ES-I3 (cell line): ENCODE measurements around the gene ACRBP.

ENCODE experiments used
- H3K36me3 ChIP-seq: 2 replicates; pipeline ENCODE4 v1.6.1; 2013; ENCODE audit warnings: mild to moderate bottlenecking, low read length, control low read depth, moderate library complexity; ENCODE audit not compliant: insufficient read depth
- H3K4me1 ChIP-seq: 2 replicates; pipeline ENCODE4 v1.6.1; 2013; ENCODE audit warnings: mild to moderate bottlenecking, control low read depth, low read length; ENCODE audit not compliant: insufficient read depth
- H3K9ac ChIP-seq: 2 replicates; pipeline ENCODE4 v1.6.1; 2013; ENCODE audit warnings: low read depth, mild to moderate bottlenecking, low read length, moderate library complexity
- H3K9me3 ChIP-seq: 2 replicates; pipeline ENCODE4 v1.6.1; 2013; ENCODE audit warnings: mild to moderate bottlenecking, low read length, moderate library complexity; ENCODE audit not compliant: control insufficient read depth, insufficient read depth

ACRBP gene

GRCh38 chr12:6647083-6647604, at the start of gene ACRBP:
Gene ACRBP (minus strand): TSS chr12:6647432. CDS start chr12:6647366, 66 bp downstream.
- Histone ChIP-seq H3K9ac (peak within 1 kb of the TSS; percentile 65), H3K4me1 (no peaks in the 10 kb centered on the region), H3K9me3 (no peaks in the 10 kb centered on the region), H3K36me3 (no peaks in the 10 kb centered on the region; the same call in 1 of the 2 replicates)

GRCh38 chr12:6695313-6696045, 48.2 kb upstream of the ACRBP start:
- no peaks in the 10 kb centered on the region for H3K4me1 ChIP-seq
- no peak overlapping the region for H3K9ac ChIP-seq
- H3K36me3 ChIP-seq = no peaks in the 10 kb centered on the region
- H3K9me3 ChIP-seq = no peaks in the 10 kb centered on the region

- Histone ChIP-seq H3K4me1 (0 out of 2 replicates have a peak, but pooled peaks cover 3% of the 10 kb centered on the region), H3K9ac (no peak overlapping the region)
Measured at GRCh38 chr12:6694701-6695100, 47.5 kb upstream of the ACRBP start.

GRCh38 chr12:6693832-6694355, 46.7 kb upstream of the ACRBP start:
- H3K9ac ChIP-seq = no peak overlapping the region
- no peaks in the 10 kb centered on the region for H3K9me3 ChIP-seq
- 0 out of 2 replicates have a peak, but pooled peaks cover 3% of the 10 kb centered on the region for H3K4me1 ChIP-seq

More at GRCh38 chr12:6694701-6695100, 47.5 kb upstream of the ACRBP start:
- Histone ChIP-seq H3K9me3 (no peaks in the 10 kb centered on the region), H3K36me3 (no peaks in the 10 kb centered on the region)

GRCh38 chr12:6692888-6693287, 45.7 kb upstream of the ACRBP start:
- H3K4me1 ChIP-seq = 0 out of 2 replicates have a peak, but pooled peaks cover 3% of the 10 kb centered on the region
- no peaks in the 10 kb centered on the region for H3K9me3 ChIP-seq
- H3K9ac ChIP-seq = no peak overlapping the region
- H3K36me3 ChIP-seq = no peaks in the 10 kb centered on the region

More at GRCh38 chr12:6693832-6694355, 46.7 kb upstream of the ACRBP start:
- H3K36me3 ChIP-seq = no peaks in the 10 kb centered on the region

- Histone ChIP-seq H3K9me3 (no peaks in the 10 kb centered on the region), H3K9ac (no peak overlapping the region), H3K4me1 (0 out of 2 replicates have a peak, but pooled peaks cover 3% of the 10 kb centered on the region), H3K36me3 (no peaks in the 10 kb centered on the region)
Measured at GRCh38 chr12:6691473-6691872, 44.2 kb upstream of the ACRBP start.

GRCh38 chr12:6688999-6689882, 42.0 kb upstream of the ACRBP start, which contains the start of gene ZNF384:
Gene ZNF384 (minus strand): TSS chr12:6689375. CDS start chr12:6679520, 9,855 bp downstream.
- H3K4me1 ChIP-seq = 0 out of 2 replicates have a peak, but pooled peaks cover 3% of the 10 kb centered on the region
- H3K9ac ChIP-seq = peak within 1 kb of the TSS; percentile 97
- no peaks in the 10 kb centered on the region for H3K9me3 ChIP-seq
- no peaks in the 10 kb centered on the region for H3K36me3 ChIP-seq

GRCh38 chr12:6688543-6688998, 41.3 kb upstream of the ACRBP start:
- Histone ChIP-seq H3K4me1 (0 out of 2 replicates have a peak, but pooled peaks cover 3% of the 10 kb centered on the region), H3K9ac (peak overlapping the region; percentile 97), H3K36me3 (no peaks in the 10 kb centered on the region), H3K9me3 (no peaks in the 10 kb centered on the region)

GRCh38 chr12:6685814-6686213, 38.6 kb upstream of the ACRBP start:
- Histone ChIP-seq H3K36me3 (no peaks in the 10 kb centered on the region), H3K9ac (no peak overlapping the region), H3K4me1 (0 out of 2 replicates have a peak, but pooled peaks cover 3% of the 10 kb centered on the region), H3K9me3 (no peaks in the 10 kb centered on the region)

GRCh38 chr12:6684609-6685008, 37.4 kb upstream of the ACRBP start:
- no peaks in the 10 kb centered on the region for H3K4me1 ChIP-seq
- no peaks in the 10 kb centered on the region for H3K36me3 ChIP-seq
- H3K9ac ChIP-seq = no peak overlapping the region
- no peaks in the 10 kb centered on the region for H3K9me3 ChIP-seq

GRCh38 chr12:6676962-6677361, 29.7 kb upstream of the ACRBP start:
- H3K9me3 ChIP-seq = no peaks in the 10 kb centered on the region
- peaks cover 36% of the 10 kb centered on the region for H3K36me3 ChIP-seq
- no peak overlapping the region for H3K9ac ChIP-seq
- no peaks in the 10 kb centered on the region for H3K4me1 ChIP-seq

- peaks cover 43% of the 10 kb centered on the region for H3K36me3 ChIP-seq
Measured at GRCh38 chr12:6672143-6672542, 24.9 kb upstream of the ACRBP start.

GRCh38 chr12:6667559-6668210, 20.5 kb upstream of the ACRBP start:
- Histone ChIP-seq H3K36me3 (peaks cover 25% of the 10 kb centered on the region), H3K4me1 (no peaks in the 10 kb centered on the region), H3K9ac (no peak overlapping the region)

More at GRCh38 chr12:6672143-6672542, 24.9 kb upstream of the ACRBP start:
- Histone ChIP-seq H3K9me3 (no peaks in the 10 kb centered on the region), H3K4me1 (no peaks in the 10 kb centered on the region), H3K9ac (no peak overlapping the region)

More at GRCh38 chr12:6667559-6668210, 20.5 kb upstream of the ACRBP start:
- H3K9me3 ChIP-seq = no peaks in the 10 kb centered on the region
